GM23338 (cell line): ENCODE results near the gene GHDC. TPM values are rescaled to one million over a fixed set of nuclear protein-coding genes. Genes with fewer than 3 reads are reported as not detected.
"Not testable (repeated sequence)": the region's sequence is repeated elsewhere in the genome, so short reads cannot be mapped to it uniquely, and the experiment has no call there.

Experiments used
- ATAC-seq: fragments of 200-7000 bp; cut with Tn5 transposase; 3 replicates; pipeline ENCODE4 v1.9.1; 2020
- DNase-seq: peaks from one replicate; pipeline ENCODE4 v3.0.0-alpha.2; 2015; ENCODE audit warnings: low spot score
- H2AFZ ChIP-seq: fragments of 200-600 bp; sonication (generic); 2 replicates; pipeline ENCODE4 v1.8.0; 2016; ENCODE audit warnings: antibody characterized with exemption, mild to moderate bottlenecking, moderate library complexity
- H3F3A ChIP-seq: fragments of 200-600 bp; sonication (generic); replicated peaks from 2 replicates; pipeline ENCODE4 v1.8.0; 2017; ENCODE audit warnings: antibody characterized with exemption, mixed run types, low read depth
- H3K27ac ChIP-seq: fragments of 200-600 bp; sonication (generic); 2 replicates; pipeline ENCODE4 v1.6.1; 2016; ENCODE audit warnings: low read depth
- H3K27me3 ChIP-seq: fragments of 200-600 bp; sonication (generic); 2 replicates; pipeline ENCODE4 v1.8.0; 2016; ENCODE audit warnings: mild to moderate bottlenecking, mixed run types, moderate library complexity; ENCODE audit not compliant: insufficient read depth
- H3K36me3 ChIP-seq: fragments of 200-600 bp; sonication (generic); 2 replicates; pipeline ENCODE4 v1.8.0; 2016; ENCODE audit warnings: mild to moderate bottlenecking; ENCODE audit not compliant: insufficient read depth
- H3K4me1 ChIP-seq: fragments of 200-600 bp; sonication (generic); 2 replicates; pipeline ENCODE4 v1.8.0; 2016; ENCODE audit warnings: mild to moderate bottlenecking, moderate library complexity; ENCODE audit not compliant: insufficient read depth
- H3K4me2 ChIP-seq: fragments of 200-600 bp; sonication (generic); 2 replicates; pipeline ENCODE4 v1.7.1; 2017; ENCODE audit warnings: mixed run types
- H3K4me3 ChIP-seq: fragments of 200-600 bp; sonication (generic); 2 replicates; pipeline ENCODE4 v1.6.1; 2016; ENCODE audit warnings: mixed run types
- H3K79me2 ChIP-seq: fragments of 200-600 bp; sonication (generic); replicated peaks from 2 replicates; pipeline ENCODE4 v1.8.0; 2017; ENCODE audit warnings: mild to moderate bottlenecking; ENCODE audit not compliant: insufficient read depth
- H3K9me2 ChIP-seq: fragments of 200-600 bp; sonication (generic); 2 replicates; pipeline ENCODE4 v1.8.0; 2017; ENCODE audit not compliant: insufficient read depth
- H4K20me1 ChIP-seq: fragments of 200-600 bp; sonication (generic); replicated peaks from 2 replicates; pipeline ENCODE4 v1.8.0; 2017; ENCODE audit warnings: mild to moderate bottlenecking; ENCODE audit not compliant: insufficient read depth
- H3K27ac Mint-ChIP-seq: 2 replicates; pipeline ENCODE4 v1.8.0; 2020; ENCODE audit warnings: inconsistent platforms, mild to moderate bottlenecking, moderate library complexity, mixed read lengths
- H3K27me3 Mint-ChIP-seq: 3 replicates; pipeline ENCODE4 v1.8.0; 2022; ENCODE audit warnings: low read depth, mild to moderate bottlenecking, moderate library complexity, mixed read lengths, inconsistent platforms; ENCODE audit not compliant: insufficient read depth, poor library complexity
- H3K36me3 Mint-ChIP-seq: 3 replicates; pipeline ENCODE4 v1.8.0; 2021; ENCODE audit warnings: low read depth, mild to moderate bottlenecking, inconsistent platforms, moderate library complexity, mixed read lengths
- H3K4me1 Mint-ChIP-seq: 3 replicates; pipeline ENCODE4 v1.8.0; 2020; ENCODE audit warnings: mild to moderate bottlenecking, inconsistent platforms, mixed read lengths
- H3K4me3 Mint-ChIP-seq: 3 replicates; pipeline ENCODE4 v1.8.0; 2021; ENCODE audit warnings: moderate library complexity, mild to moderate bottlenecking, inconsistent platforms, mixed read lengths
- H3K9me3 Mint-ChIP-seq: 3 replicates; pipeline ENCODE4 v1.8.0; 2020; ENCODE audit warnings: moderate library complexity, mild to moderate bottlenecking, inconsistent platforms, mixed read lengths
- CREB1 ChIP-seq: fragments of 250-450 bp; sonication (Bioruptor Pico); IDR thresholded peaks from 2 replicates; pipeline ENCODE4 v1.5.0; 2020; ENCODE audit warnings: low read depth, mild to moderate bottlenecking, moderate library complexity
- EZH2 ChIP-seq: fragments of 200-600 bp; sonication (generic); IDR thresholded peaks from one replicate; pipeline ENCODE4 v1.8.0; 2017; ENCODE audit warnings: antibody characterized with exemption, mild to moderate bottlenecking, low read depth; ENCODE audit not compliant: unreplicated experiment
- EZH2phosphoT487 ChIP-seq: fragments of 200-600 bp; sonication (generic); IDR thresholded peaks from one replicate; pipeline ENCODE4 v1.8.1; 2018; ENCODE audit warnings: antibody characterized with exemption; ENCODE audit not compliant: unreplicated experiment
- JUNB ChIP-seq: IDR thresholded peaks from one replicate; pipeline ENCODE4 v1.6.1; 2016; ENCODE audit warnings: antibody characterized with exemption; ENCODE audit not compliant: unreplicated experiment
- NANOG ChIP-seq: IDR thresholded peaks from 2 replicates; pipeline ENCODE4 v1.6.1; 2016; ENCODE audit warnings: antibody characterized with exemption, borderline replicate concordance
- POLR2AphosphoS5 ChIP-seq: IDR thresholded peaks from 2 replicates; pipeline ENCODE4 v1.6.1; 2016; ENCODE audit warnings: antibody characterized with exemption, low read depth
- ZNF114 ChIP-seq: fragments of 250-450 bp; sonication (Bioruptor Pico); IDR thresholded peaks from 2 replicates; pipeline ENCODE4 v1.5.0; 2020; ENCODE audit warnings: mild to moderate bottlenecking, moderate library complexity
- polyA plus RNA-seq: library from polyadenylated mRNA; unstranded; fragments of >200 nt; fragmentation: Nextera tagmentation; extraction: Ambion mirVana; gene quantifications from 2 replicates; pipeline ENCODE4 v1.2.1, GENCODE V29; 2016
- total RNA-seq: library from RNA; depleted of rRNA; stranded (reverse); fragments of >200 nt; shearing (Covaris generic); gene quantifications from 2 replicates; pipeline ENCODE4 v1.2.3, GENCODE V29; 2014
- TF ChIP-seq, protein P1 (sequence below): IDR thresholded peaks from one replicate; pipeline ENCODE4 v1.6.1; 2018; ENCODE audit warnings: antibody characterized with exemption; ENCODE audit not compliant: unreplicated experiment
- TF ChIP-seq, protein P2 (sequence below), 2 experiments: fragments of 200-600 bp in 1 of 2; sonication (generic) in 1 of 2; conservative IDR thresholded peaks; 2 replicates each; pipeline versions ENCODE4 v1.5.1 to v1.6.1; 2016 to 2017; ENCODE audit warnings: antibody characterized with exemption in 2 of 2, low read depth in 2 of 2, mild to moderate bottlenecking in 2 of 2, moderate library complexity in 1 of 2
- TF ChIP-seq, protein P3 (sequence below): IDR thresholded peaks from 2 replicates; pipeline ENCODE4 v1.6.1; 2016; ENCODE audit warnings: antibody characterized with exemption

The GHDC gene
- total and polyA plus RNA-seq, 2 experiments from 2014 or later = 4.0 to 13.8 TPM

DNA sequence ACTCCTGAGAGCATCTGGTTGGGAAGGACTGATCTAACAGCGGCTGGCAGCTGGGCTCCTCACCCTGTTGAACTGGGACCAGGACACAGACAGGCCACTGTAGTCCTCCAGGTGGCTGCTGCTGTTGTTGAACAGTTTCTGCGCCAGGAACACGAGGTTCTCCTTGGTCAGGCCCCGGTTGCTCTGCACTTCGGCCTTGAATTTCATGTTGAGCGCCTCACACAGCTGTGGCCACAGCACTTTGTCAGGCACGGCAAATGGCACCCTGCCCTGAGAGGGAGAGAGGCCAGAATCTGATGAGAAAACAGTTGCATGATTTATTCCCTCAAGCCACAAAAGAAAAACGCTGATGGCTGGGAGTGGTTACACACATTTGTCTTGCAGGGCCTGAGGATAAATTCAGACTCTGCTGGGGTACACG, 17.6 kb upstream of the GHDC start:
- not testable (repeated sequence) for H3K9me2 ChIP-seq

DNA sequence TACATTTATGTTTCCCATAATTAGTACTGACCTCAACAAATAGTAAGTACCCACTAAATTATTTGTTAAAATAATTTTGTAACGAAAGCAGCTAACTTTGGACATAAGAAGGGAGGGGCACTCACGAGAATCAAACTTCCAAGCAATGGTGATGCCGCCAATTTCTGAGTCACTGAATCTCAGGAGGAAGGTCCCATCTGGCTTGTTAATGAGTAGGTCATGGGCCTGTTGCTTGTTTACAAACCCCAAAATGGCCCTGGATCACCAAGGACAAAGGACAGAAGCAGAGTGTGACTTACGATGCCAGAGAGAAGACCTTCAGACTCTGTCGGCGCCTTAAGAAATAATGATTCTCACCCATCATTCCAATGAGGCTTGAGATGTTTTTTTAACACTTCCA, 15.8 kb upstream of the GHDC start:
- Mint-ChIP-seq H3K9me3 (no peaks in the 10 kb centered on the region), H3K27ac (no peak overlapping the region), H3K36me3 (peaks cover 48% of the 10 kb centered on the region; the same call in 2 of the 3 replicates), H3K4me3 (no peak overlapping the region), H3K27me3 (peaks cover 7% of the 10 kb centered on the region), H3K4me1 (no peaks in the 10 kb centered on the region)
- Histone ChIP-seq H2AFZ (no peak overlapping the region), H4K20me1 (peaks cover 2% of the 10 kb centered on the region; the same call in 1 of the 2 replicates), H3K9me2 (no peaks in the 10 kb centered on the region), H3K36me3 (peaks cover 24% of the 10 kb centered on the region), H3K79me2 (no peaks in the 10 kb centered on the region), H3K27me3 (no peaks in the 10 kb centered on the region), H3K4me1 (no peaks in the 10 kb centered on the region), H3F3A (no peaks in the 10 kb centered on the region), H3K4me3 (no peak overlapping the region), H3K4me2 (no peak overlapping the region), H3K27ac (no peak overlapping the region; the same call in 1 of the 2 replicates)
- TF ChIP-seq EZH2phosphoT487 = no peak
- no peak for TF ChIP-seq POLR2AphosphoS5
- TF ChIP-seq, protein P1, sequence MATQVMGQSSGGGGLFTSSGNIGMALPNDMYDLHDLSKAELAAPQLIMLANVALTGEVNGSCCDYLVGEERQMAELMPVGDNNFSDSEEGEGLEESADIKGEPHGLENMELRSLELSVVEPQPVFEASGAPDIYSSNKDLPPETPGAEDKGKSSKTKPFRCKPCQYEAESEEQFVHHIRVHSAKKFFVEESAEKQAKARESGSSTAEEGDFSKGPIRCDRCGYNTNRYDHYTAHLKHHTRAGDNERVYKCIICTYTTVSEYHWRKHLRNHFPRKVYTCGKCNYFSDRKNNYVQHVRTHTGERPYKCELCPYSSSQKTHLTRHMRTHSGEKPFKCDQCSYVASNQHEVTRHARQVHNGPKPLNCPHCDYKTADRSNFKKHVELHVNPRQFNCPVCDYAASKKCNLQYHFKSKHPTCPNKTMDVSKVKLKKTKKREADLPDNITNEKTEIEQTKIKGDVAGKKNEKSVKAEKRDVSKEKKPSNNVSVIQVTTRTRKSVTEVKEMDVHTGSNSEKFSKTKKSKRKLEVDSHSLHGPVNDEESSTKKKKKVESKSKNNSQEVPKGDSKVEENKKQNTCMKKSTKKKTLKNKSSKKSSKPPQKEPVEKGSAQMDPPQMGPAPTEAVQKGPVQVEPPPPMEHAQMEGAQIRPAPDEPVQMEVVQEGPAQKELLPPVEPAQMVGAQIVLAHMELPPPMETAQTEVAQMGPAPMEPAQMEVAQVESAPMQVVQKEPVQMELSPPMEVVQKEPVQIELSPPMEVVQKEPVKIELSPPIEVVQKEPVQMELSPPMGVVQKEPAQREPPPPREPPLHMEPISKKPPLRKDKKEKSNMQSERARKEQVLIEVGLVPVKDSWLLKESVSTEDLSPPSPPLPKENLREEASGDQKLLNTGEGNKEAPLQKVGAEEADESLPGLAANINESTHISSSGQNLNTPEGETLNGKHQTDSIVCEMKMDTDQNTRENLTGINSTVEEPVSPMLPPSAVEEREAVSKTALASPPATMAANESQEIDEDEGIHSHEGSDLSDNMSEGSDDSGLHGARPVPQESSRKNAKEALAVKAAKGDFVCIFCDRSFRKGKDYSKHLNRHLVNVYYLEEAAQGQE = no peak
- no peak for TF ChIP-seq EZH2
- no peak for TF ChIP-seq CREB1 (CRISPR knock-in tag)
- no peak for TF ChIP-seq JUNB
- no peak for TF ChIP-seq ZNF114 (CRISPR knock-in tag)
- TF ChIP-seq, protein P2, sequence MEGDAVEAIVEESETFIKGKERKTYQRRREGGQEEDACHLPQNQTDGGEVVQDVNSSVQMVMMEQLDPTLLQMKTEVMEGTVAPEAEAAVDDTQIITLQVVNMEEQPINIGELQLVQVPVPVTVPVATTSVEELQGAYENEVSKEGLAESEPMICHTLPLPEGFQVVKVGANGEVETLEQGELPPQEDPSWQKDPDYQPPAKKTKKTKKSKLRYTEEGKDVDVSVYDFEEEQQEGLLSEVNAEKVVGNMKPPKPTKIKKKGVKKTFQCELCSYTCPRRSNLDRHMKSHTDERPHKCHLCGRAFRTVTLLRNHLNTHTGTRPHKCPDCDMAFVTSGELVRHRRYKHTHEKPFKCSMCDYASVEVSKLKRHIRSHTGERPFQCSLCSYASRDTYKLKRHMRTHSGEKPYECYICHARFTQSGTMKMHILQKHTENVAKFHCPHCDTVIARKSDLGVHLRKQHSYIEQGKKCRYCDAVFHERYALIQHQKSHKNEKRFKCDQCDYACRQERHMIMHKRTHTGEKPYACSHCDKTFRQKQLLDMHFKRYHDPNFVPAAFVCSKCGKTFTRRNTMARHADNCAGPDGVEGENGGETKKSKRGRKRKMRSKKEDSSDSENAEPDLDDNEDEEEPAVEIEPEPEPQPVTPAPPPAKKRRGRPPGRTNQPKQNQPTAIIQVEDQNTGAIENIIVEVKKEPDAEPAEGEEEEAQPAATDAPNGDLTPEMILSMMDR (conservative IDR thresholded peaks at IDR 0.05; ENCODE audit: low read depth in 2 of 2) = no peak
- TF ChIP-seq NANOG = no peak
- TF ChIP-seq, protein P3, sequence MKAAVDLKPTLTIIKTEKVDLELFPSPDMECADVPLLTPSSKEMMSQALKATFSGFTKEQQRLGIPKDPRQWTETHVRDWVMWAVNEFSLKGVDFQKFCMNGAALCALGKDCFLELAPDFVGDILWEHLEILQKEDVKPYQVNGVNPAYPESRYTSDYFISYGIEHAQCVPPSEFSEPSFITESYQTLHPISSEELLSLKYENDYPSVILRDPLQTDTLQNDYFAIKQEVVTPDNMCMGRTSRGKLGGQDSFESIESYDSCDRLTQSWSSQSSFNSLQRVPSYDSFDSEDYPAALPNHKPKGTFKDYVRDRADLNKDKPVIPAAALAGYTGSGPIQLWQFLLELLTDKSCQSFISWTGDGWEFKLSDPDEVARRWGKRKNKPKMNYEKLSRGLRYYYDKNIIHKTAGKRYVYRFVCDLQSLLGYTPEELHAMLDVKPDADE = no peak
- ATAC-seq (no peak), DNase-seq (no peak)

More for the DNA sequence above, 17.6 kb upstream of the GHDC start:
- H3K4me1 Mint-ChIP-seq, H3K27me3 ChIP-seq, ATAC-seq, H3K9me3 Mint-ChIP-seq, DNase-seq, H4K20me1 ChIP-seq, H3K27me3 Mint-ChIP-seq, H3K4me3 ChIP-seq, H2AFZ ChIP-seq, H3K4me3 Mint-ChIP-seq, H3K79me2 ChIP-seq, H3K27ac Mint-ChIP-seq, H3K4me2 ChIP-seq, H3K4me1 ChIP-seq, H3F3A ChIP-seq: not testable (repeated sequence)
- H3K36me3 Mint-ChIP-seq = peaks cover 46% of the 10 kb centered on the region; the same call in 2 of the 3 replicates
- Histone ChIP-seq H3K27ac (0 out of 2 replicates have a peak overlapping the region, but pooled peaks have one; percentile 39), H3K36me3 (peaks cover 24% of the 10 kb centered on the region)

DNA sequence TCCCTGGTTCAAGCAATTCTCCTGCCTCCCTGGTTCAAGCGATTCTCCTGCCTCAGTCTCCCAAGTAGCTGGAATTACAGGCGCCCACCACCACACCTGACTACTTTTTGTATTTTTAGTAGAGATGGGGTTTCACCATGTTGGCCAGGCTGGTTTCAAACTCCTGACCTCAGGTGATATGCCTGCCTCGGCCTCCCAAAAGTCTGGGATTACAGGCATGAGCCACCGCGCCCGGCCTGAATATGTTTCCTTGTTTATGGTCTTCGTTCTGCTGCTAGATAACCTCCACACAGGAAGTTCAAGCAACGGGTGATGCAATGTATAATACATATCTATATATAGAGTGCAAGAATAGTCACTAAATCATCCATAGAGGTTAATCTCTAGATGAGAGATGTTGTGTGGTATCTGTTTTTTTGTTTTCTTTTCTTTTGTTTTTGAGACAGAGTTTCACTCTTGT, 11.9 kb upstream of the GHDC start:
- not testable (repeated sequence) for H4K20me1 ChIP-seq, H3K79me2 ChIP-seq, H3K27me3 ChIP-seq, H3K4me3 Mint-ChIP-seq, H3F3A ChIP-seq, H3K4me3 ChIP-seq, H3K27ac Mint-ChIP-seq, H3K4me2 ChIP-seq, H3K27me3 Mint-ChIP-seq, H2AFZ ChIP-seq, H3K27ac ChIP-seq, ATAC-seq, H3K4me1 Mint-ChIP-seq, DNase-seq, H3K9me2 ChIP-seq, H3K9me3 Mint-ChIP-seq, H3K4me1 ChIP-seq
- peaks cover 15% of the 10 kb centered on the region for H3K36me3 ChIP-seq
- peaks cover 64% of the 10 kb centered on the region; the same call in 2 of the 3 replicates for H3K36me3 Mint-ChIP-seq
